Pancreas (tissue), 10 donors: Measurements from ENCODE around the gene GBX2. TPM values are rescaled to one million over a fixed set of nuclear protein-coding genes. Genes with fewer than 3 reads are reported as not detected.

Source experiments
- ATAC-seq, 4 donors: fragments of 200-7000 bp; cut with Tn5 transposase; one replicate each; pipeline versions ENCODE4 v1.8.0 to v1.9.1; 2020; ENCODE audit warnings: mild to moderate bottlenecking in 4 of 4, moderate library complexity in 4 of 4
- DNase-seq, 6 donors: peaks; one replicate each; pipeline ENCODE4 v3.0.0-alpha.2; 2020
- FAIRE-seq: peaks from 2 replicates; lab custom pipeline; 2012; peaks lifted over from hg19 to GRCh38; lab: Jason Lieb, UNC
- H3K27ac ChIP-seq, 4 donors: fragments of 200-600 bp; sonication (generic); 1 replicate in 3 of 4; 2 replicates in 1 of 4; pipeline versions ENCODE4 v1.5.0 to v1.8.0; 2020
- H3K27me3 ChIP-seq, 4 donors: fragments of 200-600 bp; one replicate each; pipeline ENCODE4 v1.8.0; 2021
- H3K36me3 ChIP-seq, 3 donors: fragments of 200-600 bp; sonication (generic) in 1 of 3; one replicate each; pipeline versions ENCODE4 v1.5.0 to v1.8.0; 2020 to 2021
- H3K4me1 ChIP-seq, 3 donors: fragments of 200-600 bp; one replicate each; pipeline ENCODE4 v1.8.0; 2021
- H3K4me3 ChIP-seq, 4 donors: fragments of 200-600 bp; sonication (generic) in 2 of 4; one replicate each; pipeline versions ENCODE4 v1.5.0 to v1.8.0; 2020 to 2021
- H3K9me3 ChIP-seq, 4 donors: fragments of 200-600 bp; one replicate each; pipeline ENCODE4 v1.8.0; 2021
- WGBS, 2 donors: extraction: QIAGEN DNeasy Blood & Tissue Kit; methylation state at CpG; one replicate each; pipeline ENCODE4 v1.1.7; 2013; 5-methylcytosine and 5-hydroxymethylcytosine counted together
- intact Hi-C, 3 donors: fragments of 100-400 bp; cut with DNase I; formaldehyde crosslinking; loops; one replicate each; pipeline versions ENCODE4 v1.11.1 to v1.14.2; 2022
- polyA plus RNA-seq, 2 donors: library from polyadenylated mRNA; stranded (reverse); fragments of 200-250 nt; gene quantifications; one replicate each; pipeline ENCODE4 v1.2.3, GENCODE V29; 2013
- total RNA-seq, 6 donors: library from RNA; stranded (reverse); fragmentation: NEBNext Ultra II Directional in 4 of 6; extraction: Animal tissue kit (Norgen Biotek cat#: 25700) in 4 of 6; gene quantifications; one replicate each; pipeline versions ENCODE4 v1.2.1 to v1.2.4, GENCODE V29; 2021 to 2023
- TF ChIP-seq, protein P1 (sequence below), 4 donors: fragments of 200-600 bp; sonication (generic) in 3 of 4; IDR thresholded peaks; one replicate each; pipeline versions ENCODE4 v1.5.0 to v1.8.0; 2021; ENCODE audit warnings: antibody characterized with exemption in 4 of 4
- donor health status: healthy with polysubstance abuse.
- donor health status: DM: no; HTN: no; CAD: no; lungs with moderate emphysema.
- donor health status: DM: no; HTN: no; CAD: no.
- donor health status: control.
- donor health status: control.
- donor health status: Bipolar disorder and iron deficiency.
- donor health status: DM: yes; HTN: yes; CAD: no.
- donor health status: DM: no; HTN: no; CAD: no.
- donor health status: DM: no; HTN: no; CAD: no.
- donor health status: DM: yes; HTN: yes; CAD: no.

The GBX2 gene
- total and polyA plus RNA-seq, 8 donors: not detected

DNA sequence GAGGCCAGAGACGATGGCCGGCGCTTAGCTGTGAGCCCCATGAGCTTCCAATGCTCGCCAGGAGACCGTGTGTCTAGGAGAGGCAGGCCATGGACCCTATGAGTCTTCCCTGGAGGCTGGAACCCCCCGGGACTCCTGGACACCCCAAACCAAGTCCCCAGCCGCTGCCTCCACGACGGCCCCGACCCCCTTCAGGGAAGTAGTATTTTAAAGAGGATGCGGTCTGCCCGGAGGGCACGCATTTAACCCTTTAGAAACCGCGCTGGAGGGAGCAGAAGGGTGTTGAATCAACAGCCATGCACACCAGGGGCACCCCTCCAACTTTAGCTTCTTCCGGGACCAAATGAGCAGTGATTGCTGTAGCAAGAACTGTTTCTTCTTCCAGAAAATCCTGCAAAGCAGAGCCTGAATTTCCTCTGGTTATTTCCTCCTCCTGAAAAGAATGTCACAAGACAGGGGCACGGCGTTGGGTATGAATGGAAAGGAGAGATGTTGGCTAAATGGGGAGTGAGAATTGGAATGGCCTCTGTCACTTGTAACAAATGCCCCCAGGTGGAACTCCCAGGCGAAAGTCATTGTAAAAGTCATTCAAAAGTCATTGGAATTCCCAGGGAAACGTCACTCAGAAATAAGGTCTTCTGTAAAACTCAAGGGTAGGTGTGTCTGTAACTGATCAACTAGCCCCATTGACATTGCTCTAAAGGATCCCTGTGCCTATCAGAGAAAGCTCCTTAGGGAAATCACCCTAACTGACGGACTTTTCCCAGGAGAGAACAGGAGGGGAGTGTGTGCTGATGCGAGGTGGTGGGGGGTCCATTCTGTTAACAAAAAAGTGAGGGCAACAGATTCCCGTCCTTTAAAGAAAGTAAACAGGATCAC, 5.8 kb upstream of the GBX2 start:
- no peak for ATAC-seq

DNA sequence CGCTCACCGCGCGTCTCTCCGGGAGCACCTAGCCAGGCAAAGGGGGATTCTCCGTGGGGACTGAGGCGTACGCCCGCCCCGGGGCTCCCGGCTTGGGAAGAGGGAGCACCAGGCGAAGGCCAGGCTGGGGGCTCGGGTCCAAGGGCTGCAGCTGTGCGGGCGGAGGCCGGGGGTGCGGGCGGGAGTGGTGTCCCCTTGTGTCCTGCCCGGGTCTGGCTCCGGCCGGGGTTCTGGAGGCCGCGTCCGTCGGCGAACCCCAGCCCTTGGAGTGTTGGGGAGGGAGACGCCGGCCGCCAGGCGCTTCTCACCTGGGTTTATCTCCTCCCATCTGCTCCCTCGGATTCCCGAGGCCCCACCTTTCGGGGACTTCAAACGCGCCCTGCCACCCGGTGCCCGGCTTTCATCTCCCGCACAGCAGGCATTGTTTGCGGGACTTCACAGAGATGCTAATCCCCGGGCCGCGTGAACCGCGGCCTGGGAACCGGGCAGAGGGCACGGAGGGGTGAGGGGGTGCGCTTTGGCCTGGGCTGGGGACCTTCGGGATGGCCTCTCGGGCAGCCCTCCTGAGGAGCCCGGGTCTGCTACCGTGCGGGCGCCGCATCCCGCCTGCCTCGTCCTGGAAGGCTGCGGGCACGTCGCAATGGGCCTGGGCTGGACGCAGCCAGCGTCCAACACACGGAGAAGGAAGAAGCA, 5.0 kb upstream of the GBX2 start:
- Histone ChIP-seq H3K9me3 (no peaks in the 10 kb centered on the region), H3K36me3 (no peaks in the 10 kb centered on the region), H3K4me1 (no peaks in the 10 kb centered on the region), H3K27me3 (peaks cover 10 to 60% (median 26%) of the 10 kb centered on the region in 4 donors), H3K27ac (no peak overlapping the region), H3K4me3 (no peak overlapping the region)
- FAIRE-seq (no peak), DNase-seq (peak in 1 of 6 donors; percentile 74), ATAC-seq (no peak)
- intact Hi-C loops: no loop called here
- TF ChIP-seq, protein P1, sequence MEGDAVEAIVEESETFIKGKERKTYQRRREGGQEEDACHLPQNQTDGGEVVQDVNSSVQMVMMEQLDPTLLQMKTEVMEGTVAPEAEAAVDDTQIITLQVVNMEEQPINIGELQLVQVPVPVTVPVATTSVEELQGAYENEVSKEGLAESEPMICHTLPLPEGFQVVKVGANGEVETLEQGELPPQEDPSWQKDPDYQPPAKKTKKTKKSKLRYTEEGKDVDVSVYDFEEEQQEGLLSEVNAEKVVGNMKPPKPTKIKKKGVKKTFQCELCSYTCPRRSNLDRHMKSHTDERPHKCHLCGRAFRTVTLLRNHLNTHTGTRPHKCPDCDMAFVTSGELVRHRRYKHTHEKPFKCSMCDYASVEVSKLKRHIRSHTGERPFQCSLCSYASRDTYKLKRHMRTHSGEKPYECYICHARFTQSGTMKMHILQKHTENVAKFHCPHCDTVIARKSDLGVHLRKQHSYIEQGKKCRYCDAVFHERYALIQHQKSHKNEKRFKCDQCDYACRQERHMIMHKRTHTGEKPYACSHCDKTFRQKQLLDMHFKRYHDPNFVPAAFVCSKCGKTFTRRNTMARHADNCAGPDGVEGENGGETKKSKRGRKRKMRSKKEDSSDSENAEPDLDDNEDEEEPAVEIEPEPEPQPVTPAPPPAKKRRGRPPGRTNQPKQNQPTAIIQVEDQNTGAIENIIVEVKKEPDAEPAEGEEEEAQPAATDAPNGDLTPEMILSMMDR (IDR thresholded peaks at IDR 0.05): no peak
- WGBS, 2 donors: 1 to 3% methylated on average over 47 to 62 of the region's 62 CpGs

More for the DNA sequence above, 5.8 kb upstream of the GBX2 start:
- H3K36me3 ChIP-seq: no peaks in the 10 kb centered on the region
- 5% methylated on average over 23 of the region's 23 CpGs for WGBS, 2 donors
- no peaks in the 10 kb centered on the region for H3K9me3 ChIP-seq
- FAIRE-seq (no peak), DNase-seq (no peak)
- TF ChIP-seq, protein P1 (IDR thresholded peaks at IDR 0.05): no peak
- no peak overlapping the region for H3K27ac ChIP-seq
- H3K4me3 ChIP-seq: no peak overlapping the region
- peaks cover 0 to under 1% (median 0%) of the 10 kb centered on the region in 3 donors for H3K4me1 ChIP-seq
- intact Hi-C loops: no loop called here
- H3K27me3 ChIP-seq: peaks cover 7 to 61% (median 20%) of the 10 kb centered on the region in 4 donors

DNA sequence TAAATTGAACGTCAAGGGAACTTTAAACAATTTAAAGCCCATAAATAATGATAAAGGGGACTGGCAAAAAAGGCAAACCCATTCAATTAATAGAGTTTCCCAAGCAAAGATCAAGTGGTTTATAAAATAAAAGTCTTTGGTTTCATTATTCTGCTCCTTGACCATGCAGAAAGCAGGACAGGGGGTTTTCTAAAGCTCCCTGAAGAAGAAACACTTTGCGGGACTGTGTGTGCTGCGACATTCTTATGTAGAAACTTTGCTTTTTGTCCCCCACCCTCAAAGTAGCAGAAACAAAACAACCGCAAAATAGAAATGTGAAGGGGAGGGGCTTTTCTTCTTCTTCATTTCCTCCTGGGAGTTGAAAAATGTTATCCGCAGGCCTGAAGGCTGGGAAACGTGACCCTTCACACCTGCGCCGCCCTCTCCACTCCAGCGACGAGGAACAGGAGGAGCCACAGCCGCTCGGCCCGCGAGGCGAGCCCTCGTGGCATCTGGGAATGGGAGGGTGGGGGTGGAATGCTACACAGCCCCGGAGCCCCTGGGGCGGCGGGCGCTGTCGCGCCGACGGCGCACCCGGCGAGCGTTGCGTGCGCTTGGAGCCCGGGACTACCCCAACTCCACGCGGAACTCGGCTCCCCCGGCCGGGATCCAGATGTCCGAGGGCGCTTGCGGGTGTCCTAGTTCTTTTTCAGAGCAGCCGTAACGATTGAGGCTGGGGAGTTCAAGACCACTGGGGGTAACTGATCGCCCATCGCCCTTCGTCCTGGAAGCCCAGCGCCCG, 4.3 kb upstream of the GBX2 start:
- no peak overlapping the region for H3K27ac ChIP-seq
- no peak for DNase-seq
- no peak for ATAC-seq
- intact Hi-C loops: no loop called here
- H3K9me3 ChIP-seq: no peaks in the 10 kb centered on the region
- peaks cover 10 to 59% (median 23%) of the 10 kb centered on the region in 4 donors for H3K27me3 ChIP-seq
- no peaks in the 10 kb centered on the region for H3K36me3 ChIP-seq
- WGBS, 2 donors: 3 to 4% methylated on average over 42 to 46 of the region's 46 CpGs
- no peak overlapping the region for H3K4me3 ChIP-seq
- TF ChIP-seq, protein P1 (IDR thresholded peaks at IDR 0.05): no peak
- no peak for FAIRE-seq
- peaks cover 0 to 6% (median 2%) of the 10 kb centered on the region in 3 donors for H3K4me1 ChIP-seq

DNA sequence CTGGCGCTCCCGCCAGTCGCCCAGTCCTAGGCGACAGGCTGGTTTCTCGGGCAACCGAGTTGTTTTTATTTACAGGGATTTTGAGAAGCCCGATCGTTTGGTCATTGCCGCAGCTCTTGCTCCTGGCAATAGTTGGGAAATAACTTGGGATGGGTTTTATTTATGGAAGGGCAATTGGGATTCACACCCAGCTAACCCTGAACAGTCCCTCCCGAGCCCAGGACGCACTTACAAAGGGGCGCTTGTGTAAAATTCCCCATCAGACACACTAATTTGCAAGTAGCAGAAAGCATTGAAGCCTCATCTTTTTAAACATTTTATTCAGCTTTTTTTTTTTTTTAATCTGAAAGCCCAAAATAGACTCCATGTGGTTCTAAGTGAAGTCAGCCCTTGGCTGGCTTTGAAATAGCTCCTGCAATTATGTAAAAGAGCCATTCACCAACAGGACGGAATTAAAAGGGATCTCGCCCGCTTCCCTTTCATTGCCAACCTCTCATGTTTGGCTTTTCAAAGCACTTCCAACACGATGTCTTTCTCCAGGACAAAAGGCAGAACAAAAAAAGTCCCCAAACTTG, 3.6 kb upstream of the GBX2 start:
- DNase-seq: no peak
- no peak for FAIRE-seq
- TF ChIP-seq, protein P1 (IDR thresholded peaks at IDR 0.05): no peak
- H3K36me3 ChIP-seq: no peaks in the 10 kb centered on the region
- peaks cover 10 to 58% (median 22%) of the 10 kb centered on the region in 4 donors for H3K27me3 ChIP-seq
- H3K9me3 ChIP-seq: no peaks in the 10 kb centered on the region
- no peak overlapping the region for H3K27ac ChIP-seq
- intact Hi-C loops: no loop called here
- no peak overlapping the region for H3K4me3 ChIP-seq
- peaks cover 0 to 7% (median 5%) of the 10 kb centered on the region in 3 donors for H3K4me1 ChIP-seq
- ATAC-seq: no peak
- WGBS, 2 donors: 9 to 11% methylated on average over 16 of the region's 16 CpGs
